Vagina (tissue), 2 donors: Measurements from ENCODE around the gene GALNTL6.

Source experiments
- POLR2AphosphoS5 ChIP-seq, 2 donors: sonication (generic); formaldehyde crosslinking; IDR thresholded peaks; one replicate each; pipeline ENCODE4 v1.9.0; 2017; ENCODE audit warnings: antibody characterized with exemption in 2 of 2, mild to moderate bottlenecking in 2 of 2, low read depth in 1 of 2; ENCODE audit not compliant: insufficient read depth in 1 of 2
- TF ChIP-seq, protein P1 (sequence below), 3 experiments: fragments of 450-650 bp in 2 of 3; fragments of 200-600 bp in 1 of 3; sonication (generic) in 1 of 3; IDR thresholded peaks; one replicate each; pipeline ENCODE4 v1.5.1; 2017 to 2019; ENCODE audit warnings: antibody characterized with exemption in 3 of 3, mild to moderate bottlenecking in 2 of 3, moderate library complexity in 2 of 3

DNA sequence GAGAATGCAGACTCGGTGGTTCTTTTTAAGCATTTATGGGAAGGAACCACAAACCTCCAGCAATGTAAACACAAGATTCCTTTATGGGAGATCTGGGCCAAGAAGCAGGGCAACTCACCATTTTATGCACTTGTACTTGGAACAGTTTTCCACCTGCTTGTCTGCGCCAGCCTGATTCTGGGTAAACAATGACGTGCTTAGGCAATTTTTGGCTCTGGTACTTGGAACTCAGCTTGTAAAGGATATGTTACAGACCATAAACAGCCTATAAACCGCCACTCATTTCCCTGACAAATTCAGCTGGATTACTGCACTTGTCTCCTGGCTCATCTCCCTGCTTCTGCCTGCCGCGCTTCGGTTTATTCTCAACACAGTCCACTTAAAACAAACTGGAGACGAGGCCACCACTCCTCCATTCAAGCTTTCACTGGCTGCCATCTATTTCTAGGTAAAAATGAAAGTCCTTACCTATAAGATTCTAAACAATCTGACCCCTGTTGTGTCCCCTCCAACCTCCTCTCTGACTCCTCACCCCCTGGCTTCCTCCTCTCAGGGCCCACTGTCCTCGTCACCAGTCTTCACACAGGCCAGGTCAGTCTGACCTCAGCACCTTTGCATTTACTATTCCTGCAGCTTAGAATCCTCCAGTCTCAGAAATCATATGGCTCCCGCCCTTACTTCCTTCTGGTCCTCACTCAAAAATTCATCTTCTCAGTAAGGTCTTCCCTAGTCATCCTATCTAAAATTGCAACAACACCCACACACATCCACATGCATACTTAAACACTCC lies 1149.6 kb downstream of the GALNTL6 start:
- TF ChIP-seq POLR2AphosphoS5 (IDR thresholded peaks at IDR 0.05; ENCODE audit: insufficient read depth in 1 of 2, low read depth in 1 of 2): peak; percentile 25 to 71
- TF ChIP-seq, protein P1, sequence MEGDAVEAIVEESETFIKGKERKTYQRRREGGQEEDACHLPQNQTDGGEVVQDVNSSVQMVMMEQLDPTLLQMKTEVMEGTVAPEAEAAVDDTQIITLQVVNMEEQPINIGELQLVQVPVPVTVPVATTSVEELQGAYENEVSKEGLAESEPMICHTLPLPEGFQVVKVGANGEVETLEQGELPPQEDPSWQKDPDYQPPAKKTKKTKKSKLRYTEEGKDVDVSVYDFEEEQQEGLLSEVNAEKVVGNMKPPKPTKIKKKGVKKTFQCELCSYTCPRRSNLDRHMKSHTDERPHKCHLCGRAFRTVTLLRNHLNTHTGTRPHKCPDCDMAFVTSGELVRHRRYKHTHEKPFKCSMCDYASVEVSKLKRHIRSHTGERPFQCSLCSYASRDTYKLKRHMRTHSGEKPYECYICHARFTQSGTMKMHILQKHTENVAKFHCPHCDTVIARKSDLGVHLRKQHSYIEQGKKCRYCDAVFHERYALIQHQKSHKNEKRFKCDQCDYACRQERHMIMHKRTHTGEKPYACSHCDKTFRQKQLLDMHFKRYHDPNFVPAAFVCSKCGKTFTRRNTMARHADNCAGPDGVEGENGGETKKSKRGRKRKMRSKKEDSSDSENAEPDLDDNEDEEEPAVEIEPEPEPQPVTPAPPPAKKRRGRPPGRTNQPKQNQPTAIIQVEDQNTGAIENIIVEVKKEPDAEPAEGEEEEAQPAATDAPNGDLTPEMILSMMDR (IDR thresholded peaks at IDR 0.05): no peak
